GM13976 (cell line): ENCODE measurements around the gene FYTTD1.
A peak's percentile ranks its signal among the peaks of the same experiment; 100 is the strongest.
"Not testable (repeated sequence)": the region's sequence is repeated elsewhere in the genome, so short reads cannot be mapped to it uniquely, and the experiment has no call there.

ENCODE experiments used
- DNase-seq: peaks from one replicate; pipeline ENCODE4 v3.0.0; 2012; ENCODE audit warnings: low spot score
- in situ Hi-C: fragments of 300-500 bp; cut with MboI; formaldehyde crosslinking; loops from one replicate; pipeline ENCODE4 v1.12.0; 2022; ENCODE audit warnings: low sequenced_read_pairs, mixed read lengths, inconsistent platforms; ENCODE audit not compliant: unreplicated experiment
- TF ChIP-seq, protein P1 (sequence below): IDR thresholded peaks from 2 replicates; pipeline ENCODE4 v1.5.1; 2012; ENCODE audit warnings: borderline replicate concordance, mild to moderate bottlenecking; ENCODE audit not compliant: insufficient read depth; ENCODE audit errors: extremely low read depth, missing control alignments, control extremely low read depth

Gene FYTTD1, protein sequence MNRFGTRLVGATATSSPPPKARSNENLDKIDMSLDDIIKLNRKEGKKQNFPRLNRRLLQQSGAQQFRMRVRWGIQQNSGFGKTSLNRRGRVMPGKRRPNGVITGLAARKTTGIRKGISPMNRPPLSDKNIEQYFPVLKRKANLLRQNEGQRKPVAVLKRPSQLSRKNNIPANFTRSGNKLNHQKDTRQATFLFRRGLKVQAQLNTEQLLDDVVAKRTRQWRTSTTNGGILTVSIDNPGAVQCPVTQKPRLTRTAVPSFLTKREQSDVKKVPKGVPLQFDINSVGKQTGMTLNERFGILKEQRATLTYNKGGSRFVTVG

DNA sequence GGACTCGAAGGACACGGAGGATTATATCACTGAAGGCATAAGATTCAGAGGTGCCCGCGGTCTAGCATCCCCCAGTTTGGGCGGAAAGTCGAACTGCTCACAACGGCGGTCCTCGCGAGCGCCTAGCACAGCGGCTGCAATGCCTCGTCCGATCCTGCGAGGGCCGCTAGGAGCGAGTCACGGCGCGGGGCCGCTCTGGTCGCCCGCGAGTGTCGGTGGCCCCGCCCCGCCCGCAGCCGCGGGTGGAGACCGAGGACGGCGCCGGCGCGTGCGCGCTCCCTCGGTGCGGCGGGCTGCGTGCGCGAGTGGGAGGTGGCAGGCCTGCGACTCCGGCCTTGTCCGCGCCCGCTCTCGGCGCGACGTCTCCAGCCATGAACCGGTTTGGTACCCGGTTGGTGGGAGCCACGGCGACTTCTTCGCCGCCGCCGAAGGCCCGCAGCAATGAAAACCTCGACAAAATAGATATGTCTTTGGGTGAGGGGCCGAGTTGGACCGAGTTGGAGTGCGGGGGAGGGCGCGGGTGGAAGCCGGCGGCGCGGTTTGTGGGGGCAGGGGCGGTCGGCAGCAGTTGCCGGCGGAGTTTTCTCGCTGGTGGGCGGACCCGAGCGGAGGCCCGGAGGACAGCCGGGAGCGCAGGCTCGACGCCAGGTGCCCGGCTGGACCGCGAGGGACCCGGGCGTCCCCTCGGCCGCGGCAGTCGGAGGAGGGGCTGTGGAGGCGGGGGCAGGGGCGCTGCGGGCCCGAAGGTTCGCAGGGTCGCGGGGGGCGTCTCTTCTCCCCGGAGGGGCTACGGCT is at the start of gene FYTTD1:
Gene FYTTD1 (plus strand): TSS at position 283 of the 795 bp plus-strand sequence. CDS start 89 bp downstream, at position 372.
- in situ Hi-C loops, result no loop called here
- DNase-seq, result peak; percentile 93
- TF ChIP-seq, protein P1, sequence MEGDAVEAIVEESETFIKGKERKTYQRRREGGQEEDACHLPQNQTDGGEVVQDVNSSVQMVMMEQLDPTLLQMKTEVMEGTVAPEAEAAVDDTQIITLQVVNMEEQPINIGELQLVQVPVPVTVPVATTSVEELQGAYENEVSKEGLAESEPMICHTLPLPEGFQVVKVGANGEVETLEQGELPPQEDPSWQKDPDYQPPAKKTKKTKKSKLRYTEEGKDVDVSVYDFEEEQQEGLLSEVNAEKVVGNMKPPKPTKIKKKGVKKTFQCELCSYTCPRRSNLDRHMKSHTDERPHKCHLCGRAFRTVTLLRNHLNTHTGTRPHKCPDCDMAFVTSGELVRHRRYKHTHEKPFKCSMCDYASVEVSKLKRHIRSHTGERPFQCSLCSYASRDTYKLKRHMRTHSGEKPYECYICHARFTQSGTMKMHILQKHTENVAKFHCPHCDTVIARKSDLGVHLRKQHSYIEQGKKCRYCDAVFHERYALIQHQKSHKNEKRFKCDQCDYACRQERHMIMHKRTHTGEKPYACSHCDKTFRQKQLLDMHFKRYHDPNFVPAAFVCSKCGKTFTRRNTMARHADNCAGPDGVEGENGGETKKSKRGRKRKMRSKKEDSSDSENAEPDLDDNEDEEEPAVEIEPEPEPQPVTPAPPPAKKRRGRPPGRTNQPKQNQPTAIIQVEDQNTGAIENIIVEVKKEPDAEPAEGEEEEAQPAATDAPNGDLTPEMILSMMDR, result peak; percentile 74

DNA sequence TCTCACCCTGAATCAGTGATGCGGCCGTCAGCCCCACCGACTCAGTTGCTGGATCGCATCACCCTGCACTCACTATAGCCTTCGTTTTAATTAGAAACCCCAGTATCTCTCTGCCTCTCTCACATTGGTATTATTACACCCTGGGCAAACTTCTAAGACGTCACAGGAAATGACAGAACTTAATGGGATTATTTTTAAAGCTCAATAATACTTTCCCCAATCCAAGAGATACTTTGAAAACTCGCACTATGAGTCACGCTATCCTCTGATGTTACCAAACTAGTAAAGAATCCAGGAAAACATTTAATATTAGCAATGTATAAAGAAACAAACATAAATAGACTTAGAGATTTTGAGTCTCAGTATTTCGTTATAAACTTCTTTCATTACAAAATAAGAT is 49.6 kb upstream of the FYTTD1 start:
- TF ChIP-seq, protein P1, result no peak
- DNase-seq, result no peak
- in situ Hi-C loops, result no loop called here

DNA sequence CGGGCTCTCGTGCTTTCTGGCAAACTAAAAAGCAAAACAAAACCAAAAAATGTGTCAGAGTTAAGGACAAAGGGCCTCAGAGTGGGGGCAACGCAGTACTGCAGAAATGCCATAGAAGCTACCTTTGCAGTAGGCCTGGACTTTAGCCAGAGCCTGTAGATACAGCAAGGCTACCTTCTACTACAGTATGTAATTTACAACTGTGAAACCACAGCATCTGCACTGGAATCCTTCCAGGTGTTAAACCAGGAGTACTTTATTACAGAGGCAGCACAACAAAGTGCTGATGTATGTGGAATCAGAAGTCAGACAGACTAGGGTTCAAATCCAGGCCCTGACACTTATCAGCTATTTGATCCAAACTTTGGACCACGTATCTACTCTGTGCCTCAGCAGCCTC is 47.8 kb upstream of the FYTTD1 start:
- no peak for DNase-seq
- TF ChIP-seq, protein P1, result no peak
- in situ Hi-C loops, result no loop called here

DNA sequence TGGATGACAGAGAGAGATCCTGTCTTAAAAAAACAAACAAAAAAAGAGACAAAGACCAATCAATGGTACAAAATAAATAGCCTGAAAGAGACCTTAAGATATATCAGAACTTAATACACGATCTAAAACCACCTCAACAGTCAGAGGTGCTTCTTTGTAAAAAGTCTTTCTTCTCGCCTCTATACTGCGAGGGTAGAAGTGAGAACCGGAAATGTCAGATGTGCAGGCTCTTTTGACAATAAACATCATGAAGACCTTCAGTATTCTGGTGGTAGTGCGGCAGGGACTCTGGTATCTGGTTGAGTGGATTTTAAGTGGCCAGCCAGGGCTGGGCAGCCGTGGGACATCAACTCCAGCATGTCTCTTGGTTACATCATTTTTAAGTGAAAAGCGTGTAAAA is 43.0 kb upstream of the FYTTD1 start:
- in situ Hi-C loops, result no loop called here
- TF ChIP-seq, protein P1, result no peak
- no peak for DNase-seq

DNA sequence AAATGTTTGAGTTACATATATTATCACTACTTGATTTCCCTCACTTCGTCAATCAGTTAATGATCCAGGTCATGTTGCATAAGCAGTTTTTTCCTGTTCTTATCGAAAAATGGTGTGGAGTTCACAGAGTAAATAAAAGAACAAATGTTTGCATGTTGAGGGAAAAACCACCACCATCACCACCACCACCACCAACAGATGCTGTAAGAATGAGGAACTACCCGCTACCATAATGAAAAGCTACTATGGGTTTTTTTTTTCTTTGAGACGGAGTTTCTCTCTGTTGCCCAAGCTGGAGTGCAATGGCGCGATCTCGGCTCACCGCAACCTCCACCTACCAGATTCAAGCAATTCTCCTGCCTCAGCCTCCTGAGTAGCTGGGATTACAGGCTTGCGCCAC is 40.5 kb upstream of the FYTTD1 start:
- TF ChIP-seq, protein P1, result no peak
- DNase-seq, result no peak
- in situ Hi-C loops, result no loop called here

DNA sequence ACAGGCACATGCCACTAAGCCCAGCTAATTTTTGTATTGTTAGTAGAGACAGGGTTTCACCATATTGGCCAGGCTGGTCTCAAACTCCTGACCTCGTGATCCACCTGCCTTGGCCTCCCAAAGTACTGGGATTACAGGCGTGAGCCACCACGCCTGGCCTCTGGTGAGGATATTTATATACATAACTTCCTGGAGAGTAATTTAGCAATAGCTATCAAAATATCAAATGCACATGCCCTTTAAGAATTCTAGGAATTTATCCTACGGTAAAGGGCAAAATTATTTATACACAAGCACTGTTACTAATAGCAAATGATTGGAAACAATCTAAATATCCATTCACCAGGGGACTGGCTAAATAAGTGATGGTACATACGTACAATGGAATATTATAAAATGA is 38.7 kb upstream of the FYTTD1 start:
- DNase-seq, in situ Hi-C loops: not testable (repeated sequence)
